Neural progenitor cell (in vitro differentiated cells): ENCODE results near the gene LRCH3. TPM values are rescaled to one million over a fixed set of nuclear protein-coding genes. Genes with fewer than 3 reads are reported as not detected.

Experiments
- DNase-seq: peaks from one replicate; pipeline ENCODE4 v3.0.0-alpha.2; 2016; ENCODE audit warnings: low spot score
- H2AFZ ChIP-seq: fragments of 200-600 bp; sonication (generic); replicated peaks from 2 replicates; pipeline ENCODE4 v1.6.1; 2016; ENCODE audit warnings: antibody characterized with exemption
- H3F3A ChIP-seq: fragments of 200-600 bp; sonication (generic); 2 replicates; pipeline ENCODE4 v1.6.1; 2016; ENCODE audit warnings: antibody characterized with exemption, low read depth
- H3K27ac ChIP-seq: fragments of 200-600 bp; sonication (generic); 2 replicates; pipeline ENCODE4 v1.5.1; 2016; ENCODE audit warnings: mild to moderate bottlenecking
- H3K27me3 ChIP-seq: fragments of 200-600 bp; sonication (generic); 2 replicates; pipeline ENCODE4 v1.6.1; 2016; ENCODE audit warnings: mild to moderate bottlenecking, moderate library complexity
- H3K36me3 ChIP-seq: fragments of 200-600 bp; sonication (generic); 2 replicates; pipeline ENCODE4 v1.5.1; 2016
- H3K4me1 ChIP-seq: fragments of 200-600 bp; sonication (generic); 2 replicates; pipeline ENCODE4 v1.6.1; 2016; ENCODE audit warnings: mixed run types
- H3K4me2 ChIP-seq: fragments of 200-600 bp; sonication (generic); 2 replicates; pipeline ENCODE4 v1.6.1; 2016
- H3K4me3 ChIP-seq: fragments of 200-600 bp; sonication (generic); 2 replicates; pipeline ENCODE4 v1.5.1; 2016
- H3K79me2 ChIP-seq: fragments of 200-600 bp; sonication (generic); 2 replicates; pipeline ENCODE4 v1.6.1; 2016; ENCODE audit warnings: low read depth
- H3K9ac ChIP-seq: fragments of 200-600 bp; sonication (generic); 2 replicates; pipeline ENCODE4 v1.6.1; 2016
- H3K9me3 ChIP-seq: fragments of 200-600 bp; sonication (generic); 2 replicates; pipeline ENCODE4 v1.5.1; 2016; ENCODE audit warnings: low read depth
- H4K20me1 ChIP-seq: fragments of 200-600 bp; sonication (generic); 2 replicates; pipeline ENCODE4 v1.6.1; 2016; ENCODE audit warnings: low read depth
- H3K27ac Mint-ChIP-seq: 3 replicates; pipeline ENCODE4 v1.8.0; 2021; ENCODE audit warnings: mixed read lengths
- H3K27me3 Mint-ChIP-seq: 2 replicates; pipeline ENCODE4 v1.8.0; 2022; ENCODE audit warnings: low read depth, mild to moderate bottlenecking, inconsistent platforms, moderate library complexity, mixed read lengths; ENCODE audit not compliant: insufficient read depth
- H3K36me3 Mint-ChIP-seq: 3 replicates; pipeline ENCODE4 v1.8.0; 2021; ENCODE audit warnings: mixed read lengths
- H3K4me1 Mint-ChIP-seq: 3 replicates; pipeline ENCODE4 v1.8.0; 2021; ENCODE audit warnings: mixed read lengths
- H3K4me3 Mint-ChIP-seq: 3 replicates; pipeline ENCODE4 v1.8.0; 2021; ENCODE audit warnings: mild to moderate bottlenecking, moderate library complexity, mixed read lengths
- H3K9me3 Mint-ChIP-seq: 3 replicates; pipeline ENCODE4 v1.8.0; 2020; ENCODE audit warnings: mixed read lengths
- CTCF ChIP-seq: fragments of 200-600 bp; sonication (generic); IDR thresholded peaks from 2 replicates; pipeline ENCODE4 v1.5.1; 2017; ENCODE audit warnings: antibody characterized with exemption, mild to moderate bottlenecking
- EZH2 ChIP-seq: fragments of 200-600 bp; sonication (generic); IDR thresholded peaks from 2 replicates; pipeline ENCODE4 v1.6.1; 2017; ENCODE audit warnings: antibody characterized with exemption, mild to moderate bottlenecking, moderate library complexity
- EZH2phosphoT487 ChIP-seq: fragments of 200-600 bp; sonication (generic); IDR thresholded peaks from 2 replicates; pipeline ENCODE4 v1.6.1; 2017; ENCODE audit warnings: antibody characterized with exemption
- total RNA-seq: library from RNA; depleted of rRNA; stranded (reverse); fragments of >200 nt; gene quantifications from 2 replicates; pipeline ENCODE4 v1.2.3, GENCODE V29; 2015; ENCODE audit warnings: low replicate concordance

LRCH3 gene
- total RNA-seq, 1 donor from 2014 or later: 56.2 TPM

GRCh38 chr3:197807969-197808587 lies 17.0 kb downstream of the LRCH3 start:
- H3K4me1 ChIP-seq: peaks cover 9% of the 10 kb centered on the region
- H3K9me3 ChIP-seq: no peaks in the 10 kb centered on the region
- H3F3A ChIP-seq: no peaks in the 10 kb centered on the region
- H2AFZ ChIP-seq: no peak overlapping the region
- H3K27me3 ChIP-seq: no peaks in the 10 kb centered on the region
- Mint-ChIP-seq H3K27ac (no peak overlapping the region), H3K4me3 (no peak overlapping the region), H3K36me3 (peaks cover 11% of the 10 kb centered on the region), H3K4me1 (peaks cover 5% of the 10 kb centered on the region), H3K9me3 (no peaks in the 10 kb centered on the region), H3K27me3 (peaks cover 2% of the 10 kb centered on the region)
- H3K27ac ChIP-seq: peak overlapping the region; percentile 65
- TF ChIP-seq CTCF: no peak
- TF ChIP-seq EZH2phosphoT487: no peak
- H3K4me3 ChIP-seq: no peak overlapping the region
- DNase-seq: no peak
- H3K9ac ChIP-seq: no peak overlapping the region
- peak overlapping the region; percentile 6 for H3K4me2 ChIP-seq
- peaks cover 32% of the 10 kb centered on the region for H4K20me1 ChIP-seq
- H3K79me2 ChIP-seq: peaks cover 94% of the 10 kb centered on the region
- H3K36me3 ChIP-seq: peaks cover 4% of the 10 kb centered on the region

DNA sequence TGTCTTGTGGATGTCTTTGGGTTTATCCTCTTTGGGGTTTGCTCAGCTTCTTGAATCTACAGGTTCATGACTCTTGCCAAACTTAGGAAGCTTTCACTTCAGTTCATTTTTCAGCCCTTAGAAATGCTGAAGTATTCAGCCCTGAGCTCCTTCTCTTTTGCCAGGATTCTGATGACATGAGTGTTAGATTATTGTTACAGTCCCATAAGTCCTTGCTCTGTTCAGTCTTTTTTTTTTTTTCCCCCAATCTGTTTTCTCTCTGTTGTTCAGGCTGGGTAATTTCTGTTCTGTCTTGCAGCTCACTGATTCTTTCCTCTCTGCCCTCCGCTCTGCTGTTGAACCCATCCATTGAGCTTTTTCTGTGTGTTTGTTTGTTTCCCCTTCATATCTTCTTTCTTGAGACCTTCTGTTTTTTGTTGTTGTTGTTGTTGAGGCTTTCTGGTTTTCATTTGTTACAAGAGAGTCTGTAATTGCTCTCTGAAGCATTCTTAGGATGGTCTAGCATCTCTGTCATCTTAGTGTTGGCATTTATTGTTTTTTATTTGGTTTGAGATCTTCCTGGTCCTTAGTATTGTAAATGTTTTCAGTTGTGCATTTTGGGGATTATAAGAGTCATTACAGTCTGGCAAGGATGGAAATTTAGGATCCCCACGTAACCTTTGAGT lies 18.4 kb downstream of the LRCH3 start:
- Histone ChIP-seq H3K4me1 (peaks cover 9% of the 10 kb centered on the region), H3F3A (no peaks in the 10 kb centered on the region), H3K4me3 (no peak overlapping the region), H3K27ac (no peak overlapping the region), H3K9me3 (no peaks in the 10 kb centered on the region), H3K79me2 (peaks cover 91% of the 10 kb centered on the region), H4K20me1 (peaks cover 30% of the 10 kb centered on the region), H3K27me3 (no peaks in the 10 kb centered on the region), H3K4me2 (no peak overlapping the region), H3K36me3 (peaks cover 4% of the 10 kb centered on the region), H2AFZ (no peak overlapping the region), H3K9ac (no peak overlapping the region)
- peak overlapping the region; percentile 2 for H3K27ac Mint-ChIP-seq
- no peak for TF ChIP-seq EZH2phosphoT487
- no peak for TF ChIP-seq EZH2
- TF ChIP-seq CTCF: no peak
- H3K9me3 Mint-ChIP-seq: peaks cover 4% of the 10 kb centered on the region
- DNase-seq: no peak
- peaks cover 18% of the 10 kb centered on the region for H3K36me3 Mint-ChIP-seq
- peaks cover 2% of the 10 kb centered on the region for H3K27me3 Mint-ChIP-seq
- H3K4me3 Mint-ChIP-seq: no peak overlapping the region
- H3K4me1 Mint-ChIP-seq: peaks cover 5% of the 10 kb centered on the region

GRCh38 chr3:197810901-197811300 lies 19.8 kb downstream of the LRCH3 start:
- peaks cover 4% of the 10 kb centered on the region for H3K36me3 ChIP-seq
- peaks cover 4% of the 10 kb centered on the region for H3K9me3 Mint-ChIP-seq
- H3F3A ChIP-seq: no peaks in the 10 kb centered on the region
- H3K4me3 ChIP-seq: no peak overlapping the region
- H3K4me3 Mint-ChIP-seq: no peak overlapping the region
- peaks cover 97% of the 10 kb centered on the region for H3K79me2 ChIP-seq
- H4K20me1 ChIP-seq: peaks cover 30% of the 10 kb centered on the region
- H3K27me3 Mint-ChIP-seq: peaks cover 2% of the 10 kb centered on the region
- peaks cover 16% of the 10 kb centered on the region for H3K36me3 Mint-ChIP-seq
- peaks cover 9% of the 10 kb centered on the region for H3K4me1 ChIP-seq
- TF ChIP-seq EZH2phosphoT487: no peak
- TF ChIP-seq EZH2: no peak
- TF ChIP-seq CTCF: no peak
- no peak overlapping the region for H3K4me2 ChIP-seq
- H3K9me3 ChIP-seq: no peaks in the 10 kb centered on the region
- H2AFZ ChIP-seq: no peak overlapping the region
- H3K4me1 Mint-ChIP-seq: peaks cover 5% of the 10 kb centered on the region
- H3K27me3 ChIP-seq: no peaks in the 10 kb centered on the region
- no peak overlapping the region for H3K27ac ChIP-seq
- H3K9ac ChIP-seq: no peak overlapping the region
- no peak overlapping the region for H3K27ac Mint-ChIP-seq
- no peak for DNase-seq
